ENCODE measurements around the gene KIF18B.

KIF18B gene

GRCh38 chr17:44933824-44934744 lies 13.5 kb downstream of the KIF18B start:
- DNase-seq = no peak

- no peak for DNase-seq
Measured at GRCh38 chr17:44932787-44933097, 14.8 kb downstream of the KIF18B start.

- no peak for DNase-seq
Measured at GRCh38 chr17:44932096-44932786, 15.3 kb downstream of the KIF18B start.

GRCh38 chr17:44931376-44931775 lies 16.2 kb downstream of the KIF18B start:
- no peak for DNase-seq

- no peak for DNase-seq
Measured at GRCh38 chr17:44930667-44931066, 16.9 kb downstream of the KIF18B start.

GRCh38 chr17:44928950-44929720 lies 18.4 kb downstream of the KIF18B start:
- no peak for DNase-seq

- DNase-seq = no peak
Measured at GRCh38 chr17:44928136-44928535, 19.4 kb downstream of the KIF18B start.

- DNase-seq = no peak
Measured at GRCh38 chr17:44927696-44928095, 19.9 kb downstream of the KIF18B start.

GRCh38 chr17:44926821-44927525 lies 20.6 kb downstream of the KIF18B start:
- DNase-seq = no peak

GRCh38 chr17:44925731-44926697 lies 21.6 kb downstream of the KIF18B start:
- no peak for DNase-seq

- DNase-seq = no peak
Measured at GRCh38 chr17:44924107-44924544, 23.4 kb downstream of the KIF18B start.

- DNase-seq = no peak
Measured at GRCh38 chr17:44922746-44923470, 24.7 kb downstream of the KIF18B start.

GRCh38 chr17:44922136-44922535 lies 25.4 kb downstream of the KIF18B start:
- no peak for DNase-seq

- DNase-seq = no peak
Measured at GRCh38 chr17:44921122-44921882, 26.3 kb downstream of the KIF18B start.

GRCh38 chr17:44920565-44920940 lies 27.0 kb downstream of the KIF18B start:
- DNase-seq = no peak

- DNase-seq = peak; percentile 70
Measured at GRCh38 chr17:44919885-44920564, 27.5 kb downstream of the KIF18B start.

GRCh38 chr17:44919411-44919810 lies 28.2 kb downstream of the KIF18B start:
- no peak for DNase-seq

- DNase-seq = no peak
Measured at GRCh38 chr17:44918006-44918405, 29.6 kb downstream of the KIF18B start.

GRCh38 chr17:44917456-44917855 lies 30.1 kb downstream of the KIF18B start:
- no peak for DNase-seq
